GM21723 (cell line): Measurements from ENCODE around the gene MOGAT1.
"Not testable (repeated sequence)": the region's sequence is repeated elsewhere in the genome, so short reads cannot be mapped to it uniquely, and the experiment has no call there.

Source experiments
- ATAC-seq: cut with Tn5 transposase; IDR thresholded peaks from one replicate; pipeline ENCODE4 v1.9.1; 2021; ENCODE audit warnings: mild to moderate bottlenecking, moderate library complexity; ENCODE audit not compliant: unreplicated experiment

The MOGAT1 gene

GRCh38 chr2:222708274-222708710 lies 36.8 kb downstream of the MOGAT1 start:
- ATAC-seq = peak; percentile 58

GRCh38 chr2:222709191-222709891 lies 37.9 kb downstream of the MOGAT1 start:
- ATAC-seq = peak; percentile 73

GRCh38 chr2:222710736-222711135 lies 39.3 kb downstream of the MOGAT1 start:
- no peak for ATAC-seq

- no peak for ATAC-seq
Observed at GRCh38 chr2:222711315-222711940, 40.0 kb downstream of the MOGAT1 start.

- no peak for ATAC-seq
Observed at GRCh38 chr2:222713002-222713401, 41.5 kb downstream of the MOGAT1 start.

GRCh38 chr2:222714361-222715241 lies 43.1 kb downstream of the MOGAT1 start:
- no peak for ATAC-seq

- peak; percentile 57 for ATAC-seq
Observed at GRCh38 chr2:222715742-222716141, 44.3 kb downstream of the MOGAT1 start.

- not testable (repeated sequence) for ATAC-seq
Observed at GRCh38 chr2:222719787-222720186, 48.3 kb downstream of the MOGAT1 start.

GRCh38 chr2:222721597-222721996 lies 50.1 kb downstream of the MOGAT1 start:
- ATAC-seq = not testable (repeated sequence)

- ATAC-seq = peak; percentile 96
Observed at GRCh38 chr2:222722327-222722946, 51.0 kb downstream of the MOGAT1 start.

GRCh38 chr2:222724208-222724607 lies 52.8 kb downstream of the MOGAT1 start:
- no peak for ATAC-seq

- no peak for ATAC-seq
Observed at GRCh38 chr2:222728621-222729020, 57.2 kb downstream of the MOGAT1 start.

- ATAC-seq = peak; percentile 50
Observed at GRCh38 chr2:222730366-222730999, 59.0 kb downstream of the MOGAT1 start.

- no peak for ATAC-seq
Observed at GRCh38 chr2:222731201-222731621, 59.8 kb downstream of the MOGAT1 start.

- ATAC-seq = no peak
Observed at GRCh38 chr2:222732489-222733178, 61.2 kb downstream of the MOGAT1 start.

- no peak for ATAC-seq
Observed at GRCh38 chr2:222733470-222733845, 62.0 kb downstream of the MOGAT1 start.

- no peak for ATAC-seq
Observed at GRCh38 chr2:222733846-222734702, 62.6 kb downstream of the MOGAT1 start.

GRCh38 chr2:222734703-222735014 lies 63.2 kb downstream of the MOGAT1 start:
- peak; percentile 84 for ATAC-seq

- ATAC-seq = no peak
Observed at GRCh38 chr2:222736301-222736700, 64.8 kb downstream of the MOGAT1 start.
